Osteocyte (in vitro differentiated cells): ENCODE data around the gene IL18RAP. TPM values are rescaled to one million over a fixed set of nuclear protein-coding genes. Genes with fewer than 3 reads are reported as not detected.

Experiments used
- DNase-seq: peaks from one replicate; pipeline ENCODE4 v3.0.0; 2021; ENCODE audit warnings: mixed read lengths; ENCODE audit not compliant: unreplicated experiment; ENCODE audit errors: extremely low spot score
- H3K27ac Mint-ChIP-seq: one replicate; pipeline ENCODE4 v1.8.0; 2021; ENCODE audit warnings: mild to moderate bottlenecking, mixed read lengths; ENCODE audit not compliant: unreplicated experiment
- H3K27me3 Mint-ChIP-seq: one replicate; pipeline ENCODE4 v1.8.0; 2021; ENCODE audit warnings: mixed read lengths; ENCODE audit not compliant: unreplicated experiment
- H3K36me3 Mint-ChIP-seq: one replicate; pipeline ENCODE4 v1.8.0; 2021; ENCODE audit warnings: mixed read lengths; ENCODE audit not compliant: unreplicated experiment
- H3K4me1 Mint-ChIP-seq: one replicate; pipeline ENCODE4 v1.8.0; 2021; ENCODE audit warnings: mixed read lengths; ENCODE audit not compliant: unreplicated experiment
- H3K4me3 Mint-ChIP-seq: one replicate; pipeline ENCODE4 v1.8.0; 2021; ENCODE audit warnings: mild to moderate bottlenecking, moderate library complexity, mixed read lengths; ENCODE audit not compliant: unreplicated experiment
- H3K9me3 Mint-ChIP-seq: one replicate; pipeline ENCODE4 v1.8.0; 2021; ENCODE audit warnings: mixed read lengths; ENCODE audit not compliant: unreplicated experiment
- CTCF ChIP-seq: fragments of 200-600 bp; sonication (generic); IDR thresholded peaks from 2 replicates; pipeline ENCODE4 v1.5.0; 2021; ENCODE audit warnings: antibody characterized with exemption, mild to moderate bottlenecking, moderate library complexity
- total RNA-seq: library from RNA; stranded (reverse); gene quantifications from 2 replicates; pipeline ENCODE4 v1.2.1, GENCODE V29; 2021

IL18RAP gene
- total RNA-seq, 1 donor from 2014 or later = not detected

- H3K9me3 Mint-ChIP-seq = no peaks in the 10 kb centered on the region
- no peaks in the 10 kb centered on the region for H3K4me1 Mint-ChIP-seq
- no peak for DNase-seq
- no peak overlapping the region for H3K27ac Mint-ChIP-seq
- no peaks in the 10 kb centered on the region for H3K36me3 Mint-ChIP-seq
- peaks cover 12% of the 10 kb centered on the region for H3K27me3 Mint-ChIP-seq
- TF ChIP-seq CTCF = peak; percentile 72
- no peak overlapping the region for H3K4me3 Mint-ChIP-seq
Measured at GRCh38 chr2:102442967-102443828, 20.2 kb downstream of the IL18RAP start.

- no peak for TF ChIP-seq CTCF
- H3K36me3 Mint-ChIP-seq = no peaks in the 10 kb centered on the region
- no peaks in the 10 kb centered on the region for H3K4me1 Mint-ChIP-seq
- DNase-seq = no peak
- peaks cover 12% of the 10 kb centered on the region for H3K27me3 Mint-ChIP-seq
- H3K4me3 Mint-ChIP-seq = no peak overlapping the region
- H3K27ac Mint-ChIP-seq = no peak overlapping the region
- H3K9me3 Mint-ChIP-seq = no peaks in the 10 kb centered on the region
Measured at GRCh38 chr2:102444233-102444632, 21.3 kb downstream of the IL18RAP start.

- Mint-ChIP-seq H3K27ac (no peak overlapping the region), H3K27me3 (peaks cover 12% of the 10 kb centered on the region), H3K9me3 (no peaks in the 10 kb centered on the region), H3K36me3 (no peaks in the 10 kb centered on the region), H3K4me1 (no peaks in the 10 kb centered on the region), H3K4me3 (no peak overlapping the region)
- no peak for DNase-seq
- no peak for TF ChIP-seq CTCF
Measured at GRCh38 chr2:102446936-102447335, 24.0 kb downstream of the IL18RAP start.

- Mint-ChIP-seq H3K27ac (no peak overlapping the region), H3K9me3 (no peaks in the 10 kb centered on the region), H3K27me3 (peaks cover 10% of the 10 kb centered on the region), H3K36me3 (no peaks in the 10 kb centered on the region), H3K4me3 (no peak overlapping the region), H3K4me1 (no peaks in the 10 kb centered on the region)
- TF ChIP-seq CTCF = peak; percentile 74
- DNase-seq = no peak
Measured at GRCh38 chr2:102449370-102449974, 26.5 kb downstream of the IL18RAP start.

- H3K27me3 Mint-ChIP-seq = peaks cover 21% of the 10 kb centered on the region
- no peak overlapping the region for H3K4me3 Mint-ChIP-seq
- TF ChIP-seq CTCF = no peak
- H3K4me1 Mint-ChIP-seq = no peaks in the 10 kb centered on the region
- H3K27ac Mint-ChIP-seq = no peak overlapping the region
- no peaks in the 10 kb centered on the region for H3K36me3 Mint-ChIP-seq
- DNase-seq = no peak
- peaks cover 8% of the 10 kb centered on the region for H3K9me3 Mint-ChIP-seq
Measured at GRCh38 chr2:102451968-102452367, 29.0 kb downstream of the IL18RAP start.
